GM12878 (cell line): ENCODE results near the gene RPS6KA2. TPM values are rescaled to one million over a fixed set of nuclear protein-coding genes. Genes with fewer than 3 reads are reported as not detected.

Experiments used
- BACH1 ChIP-seq: fragments of 450-650 bp; IDR thresholded peaks from 2 replicates; pipeline ENCODE4 v1.6.1; 2017; ENCODE audit warnings: mild to moderate bottlenecking, borderline replicate concordance
- BMI1 ChIP-seq: fragments of 450-650 bp; IDR thresholded peaks from 2 replicates; pipeline ENCODE4 v1.6.1; 2016; ENCODE audit warnings: mild to moderate bottlenecking, moderate library complexity, borderline replicate concordance
- FOXM1 ChIP-seq: IDR thresholded peaks from 2 replicates; pipeline ENCODE4 v1.6.1; 2012; ENCODE audit warnings: low read depth, mild to moderate bottlenecking, inconsistent platforms, low read length, moderate library complexity
- GATAD2B ChIP-seq: fragments of 450-650 bp; conservative IDR thresholded peaks from 2 replicates; pipeline ENCODE4 v1.6.1; 2017; ENCODE audit warnings: low read depth, mild to moderate bottlenecking, moderate library complexity
- HCFC1 ChIP-seq: fragments of 150-350 bp; IDR thresholded peaks from 2 replicates; pipeline ENCODE4 v1.6.1; 2014; ENCODE audit warnings: low read length
- IKZF1 ChIP-seq: fragments of 450-650 bp; conservative IDR thresholded peaks from 2 replicates; pipeline ENCODE4 v1.6.1; 2017; ENCODE audit warnings: antibody characterized with exemption, mild to moderate bottlenecking
- MXI1 ChIP-seq: fragments of 150-350 bp; IDR thresholded peaks from 2 replicates; pipeline ENCODE4 v1.6.1; 2011; ENCODE audit warnings: low read depth, mild to moderate bottlenecking, inconsistent platforms, low read length, improper control_type of control experiment
- SIX5 ChIP-seq: IDR thresholded peaks from 2 replicates; pipeline ENCODE4 v1.6.1; 2011; ENCODE audit warnings: mild to moderate bottlenecking, low read depth, low read length, moderate library complexity; ENCODE audit not compliant: severe bottlenecking
- SMAD5 ChIP-seq: IDR thresholded peaks from 2 replicates; pipeline ENCODE4 v1.6.1; 2016; ENCODE audit warnings: antibody characterized with exemption, low read depth
- SRF ChIP-seq, 2 experiments: IDR thresholded peaks; 2 replicates each; pipeline ENCODE4 v1.6.1; 2011; ENCODE audit warnings: low read depth in 2 of 2, low read length in 2 of 2, mild to moderate bottlenecking in 1 of 2, moderate library complexity in 1 of 2
- TAF1 ChIP-seq: IDR thresholded peaks from 2 replicates; pipeline ENCODE4 v1.6.1; 2011; ENCODE audit warnings: mild to moderate bottlenecking, low read depth, low read length, borderline replicate concordance
- TBL1XR1 ChIP-seq: IDR thresholded peaks from 2 replicates; pipeline ENCODE4 v1.6.1; 2012; ENCODE audit warnings: low read depth, low read length, improper control_type of control experiment
- WRNIP1 ChIP-seq: IDR thresholded peaks from 2 replicates; pipeline ENCODE4 v1.6.1; 2011; ENCODE audit warnings: low read depth, low read length, improper control_type of control experiment, borderline replicate concordance
- YBX1 ChIP-seq: fragments of 450-650 bp; IDR thresholded peaks from 2 replicates; pipeline ENCODE4 v1.6.1; 2016; ENCODE audit warnings: antibody characterized with exemption
- YY1 ChIP-seq: IDR thresholded peaks from 2 replicates; pipeline ENCODE4 v1.6.1; 2011; ENCODE audit warnings: low read depth, mild to moderate bottlenecking, low read length
- ZNF207 ChIP-seq: fragments of 450-650 bp; IDR thresholded peaks from 2 replicates; pipeline ENCODE4 v1.6.1; 2014; ENCODE audit warnings: antibody characterized with exemption, mild to moderate bottlenecking, borderline replicate concordance
- ZNF622 ChIP-seq: fragments of 450-650 bp; IDR thresholded peaks from 2 replicates; pipeline ENCODE4 v1.6.1; 2017; ENCODE audit warnings: mild to moderate bottlenecking, inconsistent platforms
- polyA plus RNA-seq, 11 experiments: library from polyadenylated mRNA; depleted of rRNA in 4 of 11; unstranded in 6 of 11; stranded (reverse) in 5 of 11; fragments of >200 nt; fragmentation: Nextera tagmentation in 4 of 11; fragmentation: Illumina TruSeq in 1 of 11; extraction: Ambion mirVana in 4 of 11; extraction: Trizol in 1 of 11; gene quantifications; 1 replicate in 1 of 11; 2 replicates in 10 of 11; pipeline versions ENCODE4 v1.2.1 to v1.2.3, GENCODE V29; 2011 to 2016; ENCODE audit warnings: inconsistent platforms in 2 of 11, missing spikeins in 2 of 11, low read depth in 1 of 11
- total RNA-seq, 4 experiments: library from RNA; depleted of rRNA in 3 of 4; stranded (reverse); fragments of >200 nt in 3 of 4; fragmentation: Illumina TruSeq in 1 of 4; extraction: Trizol in 1 of 4; gene quantifications; 2 replicates each; pipeline versions ENCODE4 v1.2.1 to v1.2.3, GENCODE V29; 2013 to 2021
- TF ChIP-seq, protein P1 (sequence below): IDR thresholded peaks from 2 replicates; pipeline ENCODE4 v1.6.1; 2011; ENCODE audit warnings: low read depth, mild to moderate bottlenecking, low read length, moderate library complexity, borderline replicate concordance; ENCODE audit errors: extremely low read depth
- TF ChIP-seq, protein P2 (sequence below): fragments of 450-650 bp; IDR thresholded peaks from 2 replicates; pipeline ENCODE4 v1.6.1; 2014; ENCODE audit warnings: mild to moderate bottlenecking
- TF ChIP-seq, protein P3 (sequence below): fragments of 150-350 bp; IDR thresholded peaks from 2 replicates; pipeline ENCODE4 v1.6.1; 2014; ENCODE audit warnings: mild to moderate bottlenecking, low read depth, low read length
- TF ChIP-seq, protein P4 (sequence below): fragments of 450-650 bp; IDR thresholded peaks from 2 replicates; pipeline ENCODE4 v1.6.1; 2017; ENCODE audit warnings: low read depth, mild to moderate bottlenecking, moderate library complexity
- TF ChIP-seq, protein P5 (sequence below): fragments of 450-650 bp; IDR thresholded peaks from 2 replicates; pipeline ENCODE4 v1.6.1; 2017; ENCODE audit warnings: mild to moderate bottlenecking

RPS6KA2 gene
- total and polyA plus RNA-seq, 10 of the 15 experiments (the other 5 are each of a cell fraction or from before 2014, with no cell fraction given): 0.02 to 1.0 (median 0.22) TPM; not detected in 1

DNA sequence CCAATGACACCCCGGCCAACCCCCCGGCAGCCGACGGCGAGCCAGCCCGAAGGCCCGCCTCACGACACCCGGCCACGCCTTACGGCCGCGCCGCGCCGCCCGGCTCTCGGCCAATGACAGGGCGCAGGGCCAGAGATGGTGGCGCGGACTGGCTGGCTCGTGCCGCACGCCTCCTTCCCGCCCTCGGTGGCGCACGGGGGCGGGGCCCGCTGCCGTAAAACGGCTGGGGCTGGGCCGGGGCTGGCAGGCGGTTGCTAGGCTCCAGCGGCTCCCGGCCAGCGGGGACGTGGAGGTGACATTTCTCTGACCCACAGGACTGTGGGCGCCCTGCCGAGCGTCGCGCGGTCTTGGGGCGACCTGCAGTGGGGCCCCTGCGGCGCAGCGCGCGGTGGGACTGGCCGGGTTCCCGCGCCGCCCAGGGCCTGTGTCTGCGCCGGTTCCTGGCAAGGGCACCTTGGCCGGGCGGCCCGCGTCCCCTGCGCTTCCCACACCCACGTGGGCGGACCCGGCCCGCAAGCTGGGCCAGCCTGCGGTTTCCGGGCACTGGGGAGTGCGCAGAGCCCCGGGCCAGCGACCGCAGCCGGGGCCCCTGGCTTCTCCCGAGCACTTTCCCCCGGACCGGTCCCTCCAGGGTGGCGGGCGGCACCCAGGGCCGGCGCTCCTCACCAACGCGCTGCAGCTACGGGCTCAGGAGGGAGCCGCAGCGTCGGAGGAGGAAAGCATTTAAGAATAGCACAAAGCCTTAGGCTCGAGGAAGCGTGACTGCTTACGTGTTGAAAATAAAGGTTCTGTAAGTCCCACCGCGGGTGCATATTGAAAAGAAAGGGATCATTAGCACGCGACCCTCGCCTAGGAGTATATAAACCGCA is 243.9 kb downstream of the RPS6KA2 start, which contains the start of gene MPC1 (continued):
- TF ChIP-seq, protein P1, sequence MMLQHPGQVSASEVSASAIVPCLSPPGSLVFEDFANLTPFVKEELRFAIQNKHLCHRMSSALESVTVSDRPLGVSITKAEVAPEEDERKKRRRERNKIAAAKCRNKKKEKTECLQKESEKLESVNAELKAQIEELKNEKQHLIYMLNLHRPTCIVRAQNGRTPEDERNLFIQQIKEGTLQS: peak; percentile 40; the same call in 1 of the 2 replicates
- no peak for TF ChIP-seq FOXM1
- no peak for TF ChIP-seq WRNIP1
- TF ChIP-seq YY1: 0 out of 2 replicates have a peak, but pooled peaks have one; percentile 6
- TF ChIP-seq GATAD2B: peak; percentile 88
- TF ChIP-seq ZNF622: no peak
- peak; percentile 81 for TF ChIP-seq MXI1
- TF ChIP-seq TAF1: peak; percentile 83
- TF ChIP-seq IKZF1: peak; percentile 89
- TF ChIP-seq, protein P2, sequence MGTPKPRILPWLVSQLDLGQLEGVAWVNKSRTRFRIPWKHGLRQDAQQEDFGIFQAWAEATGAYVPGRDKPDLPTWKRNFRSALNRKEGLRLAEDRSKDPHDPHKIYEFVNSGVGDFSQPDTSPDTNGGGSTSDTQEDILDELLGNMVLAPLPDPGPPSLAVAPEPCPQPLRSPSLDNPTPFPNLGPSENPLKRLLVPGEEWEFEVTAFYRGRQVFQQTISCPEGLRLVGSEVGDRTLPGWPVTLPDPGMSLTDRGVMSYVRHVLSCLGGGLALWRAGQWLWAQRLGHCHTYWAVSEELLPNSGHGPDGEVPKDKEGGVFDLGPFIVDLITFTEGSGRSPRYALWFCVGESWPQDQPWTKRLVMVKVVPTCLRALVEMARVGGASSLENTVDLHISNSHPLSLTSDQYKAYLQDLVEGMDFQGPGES: peak; percentile 65; the same call in 1 of the 2 replicates
- peak; percentile 25; the same call in 1 of the 2 replicates for TF ChIP-seq HCFC1
- TF ChIP-seq, protein P3, sequence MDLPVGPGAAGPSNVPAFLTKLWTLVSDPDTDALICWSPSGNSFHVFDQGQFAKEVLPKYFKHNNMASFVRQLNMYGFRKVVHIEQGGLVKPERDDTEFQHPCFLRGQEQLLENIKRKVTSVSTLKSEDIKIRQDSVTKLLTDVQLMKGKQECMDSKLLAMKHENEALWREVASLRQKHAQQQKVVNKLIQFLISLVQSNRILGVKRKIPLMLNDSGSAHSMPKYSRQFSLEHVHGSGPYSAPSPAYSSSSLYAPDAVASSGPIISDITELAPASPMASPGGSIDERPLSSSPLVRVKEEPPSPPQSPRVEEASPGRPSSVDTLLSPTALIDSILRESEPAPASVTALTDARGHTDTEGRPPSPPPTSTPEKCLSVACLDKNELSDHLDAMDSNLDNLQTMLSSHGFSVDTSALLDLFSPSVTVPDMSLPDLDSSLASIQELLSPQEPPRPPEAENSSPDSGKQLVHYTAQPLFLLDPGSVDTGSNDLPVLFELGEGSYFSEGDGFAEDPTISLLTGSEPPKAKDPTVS: no peak
- TF ChIP-seq TBL1XR1: peak; percentile 12; the same call in 1 of the 2 replicates
- TF ChIP-seq, protein P4, sequence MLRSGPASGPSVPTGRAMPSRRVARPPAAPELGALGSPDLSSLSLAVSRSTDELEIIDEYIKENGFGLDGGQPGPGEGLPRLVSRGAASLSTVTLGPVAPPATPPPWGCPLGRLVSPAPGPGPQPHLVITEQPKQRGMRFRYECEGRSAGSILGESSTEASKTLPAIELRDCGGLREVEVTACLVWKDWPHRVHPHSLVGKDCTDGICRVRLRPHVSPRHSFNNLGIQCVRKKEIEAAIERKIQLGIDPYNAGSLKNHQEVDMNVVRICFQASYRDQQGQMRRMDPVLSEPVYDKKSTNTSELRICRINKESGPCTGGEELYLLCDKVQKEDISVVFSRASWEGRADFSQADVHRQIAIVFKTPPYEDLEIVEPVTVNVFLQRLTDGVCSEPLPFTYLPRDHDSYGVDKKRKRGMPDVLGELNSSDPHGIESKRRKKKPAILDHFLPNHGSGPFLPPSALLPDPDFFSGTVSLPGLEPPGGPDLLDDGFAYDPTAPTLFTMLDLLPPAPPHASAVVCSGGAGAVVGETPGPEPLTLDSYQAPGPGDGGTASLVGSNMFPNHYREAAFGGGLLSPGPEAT: no peak
- TF ChIP-seq YBX1: no peak
- TF ChIP-seq SRF (IDR thresholded peaks at IDR 0.05; ENCODE audit: low read depth in 2 of 2, low read length in 2 of 2): no peak
- peak; percentile 74; the same call in 1 of the 2 replicates for TF ChIP-seq BACH1
- TF ChIP-seq SMAD5: 0 out of 2 replicates have a peak, but pooled peaks have one; percentile 12
- TF ChIP-seq SIX5: peak; percentile 20
- TF ChIP-seq ZNF207: peak; percentile 55
- TF ChIP-seq, protein P5, sequence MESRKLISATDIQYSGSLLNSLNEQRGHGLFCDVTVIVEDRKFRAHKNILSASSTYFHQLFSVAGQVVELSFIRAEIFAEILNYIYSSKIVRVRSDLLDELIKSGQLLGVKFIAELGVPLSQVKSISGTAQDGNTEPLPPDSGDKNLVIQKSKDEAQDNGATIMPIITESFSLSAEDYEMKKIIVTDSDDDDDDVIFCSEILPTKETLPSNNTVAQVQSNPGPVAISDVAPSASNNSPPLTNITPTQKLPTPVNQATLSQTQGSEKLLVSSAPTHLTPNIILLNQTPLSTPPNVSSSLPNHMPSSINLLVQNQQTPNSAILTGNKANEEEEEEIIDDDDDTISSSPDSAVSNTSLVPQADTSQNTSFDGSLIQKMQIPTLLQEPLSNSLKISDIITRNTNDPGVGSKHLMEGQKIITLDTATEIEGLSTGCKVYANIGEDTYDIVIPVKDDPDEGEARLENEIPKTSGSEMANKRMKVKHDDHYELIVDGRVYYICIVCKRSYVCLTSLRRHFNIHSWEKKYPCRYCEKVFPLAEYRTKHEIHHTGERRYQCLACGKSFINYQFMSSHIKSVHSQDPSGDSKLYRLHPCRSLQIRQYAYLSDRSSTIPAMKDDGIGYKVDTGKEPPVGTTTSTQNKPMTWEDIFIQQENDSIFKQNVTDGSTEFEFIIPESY: no peak
- TF ChIP-seq BMI1: 0 out of 2 replicates have a peak, but pooled peaks have one; percentile 19
